ENCODE data around the gene ANGPTL8. TPM values are rescaled to one million over a fixed set of nuclear protein-coding genes. Genes with fewer than 3 reads are reported as not detected.

ANGPTL8 gene
- total RNA-seq, 1 donor, result not detected

- no peak for TF ChIP-seq CTCF (IDR thresholded peaks at IDR 0.05; ENCODE audit: insufficient read depth, low read length)
- no peak for DNase-seq (ENCODE audit: low read depth)
- H3K4me3 ChIP-seq (ENCODE audit: low read depth, low read length), result no peak overlapping the region
Observed at GRCh38 chr19:11247934-11248333, 8.5 kb downstream of the ANGPTL8 start.

DNA sequence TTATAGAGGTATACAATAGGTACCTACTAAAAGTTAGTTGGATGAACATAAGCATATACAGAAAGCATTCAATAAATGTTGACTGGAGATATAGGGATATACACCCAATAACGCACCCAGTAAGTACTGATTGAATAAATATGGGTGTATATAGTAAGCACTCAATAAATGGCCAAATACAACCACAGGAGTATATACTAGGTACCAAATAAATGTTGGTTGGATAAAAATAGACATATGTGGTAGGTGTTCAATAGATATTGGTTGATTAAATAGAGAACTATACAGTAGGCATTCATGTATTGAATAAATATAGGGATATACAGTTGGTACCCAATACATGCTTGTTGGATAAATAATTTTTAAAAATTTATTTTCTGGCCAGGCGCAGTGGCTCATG is 9.4 kb downstream of the ANGPTL8 start:
- no peak for DNase-seq (ENCODE audit: low read depth)
- H3K4me3 ChIP-seq (ENCODE audit: low read depth, low read length), result no peak overlapping the region
- TF ChIP-seq CTCF (IDR thresholded peaks at IDR 0.05; ENCODE audit: insufficient read depth, low read length), result no peak

DNA sequence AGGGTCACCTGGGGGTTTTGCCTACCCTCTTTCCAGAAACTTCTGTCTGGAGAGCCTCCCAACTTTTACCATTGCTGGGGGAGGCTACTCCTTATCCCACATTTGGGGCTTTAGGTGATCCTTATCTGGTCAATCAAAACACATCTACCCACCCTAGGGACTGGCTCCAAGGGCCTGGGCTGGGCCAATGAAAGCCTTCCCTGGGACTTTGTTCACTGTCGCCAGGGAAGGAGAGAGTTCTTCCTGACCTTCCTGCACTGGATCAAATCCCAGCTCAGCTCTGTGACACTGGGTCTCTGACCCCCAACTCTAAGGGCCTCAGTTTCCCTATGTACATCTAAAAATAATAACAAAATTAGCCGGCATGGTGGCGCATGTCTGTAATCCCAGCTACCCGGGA is 11.8 kb downstream of the ANGPTL8 start:
- no peak for TF ChIP-seq CTCF (IDR thresholded peaks at IDR 0.05; ENCODE audit: insufficient read depth, low read length)
- no peak for DNase-seq (ENCODE audit: low read depth)
- H3K4me3 ChIP-seq (ENCODE audit: low read depth, low read length), result no peak overlapping the region

DNA sequence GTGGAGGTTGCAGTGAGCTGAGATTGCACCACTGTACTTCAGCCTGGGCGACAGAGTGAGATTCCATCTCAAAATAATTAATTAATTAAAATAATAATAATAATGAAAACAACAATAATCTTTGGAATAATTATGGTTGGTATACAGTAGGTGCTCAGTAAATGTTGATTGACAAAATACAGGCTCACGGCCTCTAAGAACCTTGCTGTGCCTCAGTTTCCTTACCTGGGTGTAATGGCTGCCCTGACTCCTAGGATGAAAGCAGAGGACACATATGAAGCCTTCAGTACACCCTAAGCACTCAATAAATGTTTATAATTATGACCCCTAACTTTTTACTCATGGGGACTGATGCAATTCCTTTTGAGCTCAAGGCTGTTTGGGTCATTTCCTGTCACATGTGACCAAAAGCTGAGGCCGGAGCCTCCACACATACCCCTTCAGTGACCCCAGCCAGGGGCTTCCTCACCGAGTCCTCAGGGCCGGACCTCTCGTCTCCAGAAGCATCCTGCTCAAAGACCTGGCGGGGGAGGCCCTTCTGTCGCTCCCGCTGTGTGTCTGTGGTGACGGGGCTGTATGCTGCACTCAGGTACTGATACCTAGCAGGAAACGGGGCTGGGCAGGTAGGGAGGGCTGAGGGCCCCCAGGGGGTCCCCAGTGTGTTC is 12.4 kb downstream of the ANGPTL8 start:
- TF ChIP-seq CTCF (IDR thresholded peaks at IDR 0.05; ENCODE audit: insufficient read depth, low read length), result no peak
- no peak for DNase-seq (ENCODE audit: low read depth)

GRCh38 chr19:11252665-11253355 is 13.4 kb downstream of the ANGPTL8 start:
- no peak overlapping the region for H3K4me3 ChIP-seq (ENCODE audit: low read depth, low read length)
- no peak for DNase-seq (ENCODE audit: low read depth)
- TF ChIP-seq CTCF (IDR thresholded peaks at IDR 0.05; ENCODE audit: insufficient read depth, low read length), result no peak

More for the DNA sequence above, 12.4 kb downstream of the ANGPTL8 start:
- H3K4me3 ChIP-seq (ENCODE audit: low read depth, low read length), result no peak overlapping the region

DNA sequence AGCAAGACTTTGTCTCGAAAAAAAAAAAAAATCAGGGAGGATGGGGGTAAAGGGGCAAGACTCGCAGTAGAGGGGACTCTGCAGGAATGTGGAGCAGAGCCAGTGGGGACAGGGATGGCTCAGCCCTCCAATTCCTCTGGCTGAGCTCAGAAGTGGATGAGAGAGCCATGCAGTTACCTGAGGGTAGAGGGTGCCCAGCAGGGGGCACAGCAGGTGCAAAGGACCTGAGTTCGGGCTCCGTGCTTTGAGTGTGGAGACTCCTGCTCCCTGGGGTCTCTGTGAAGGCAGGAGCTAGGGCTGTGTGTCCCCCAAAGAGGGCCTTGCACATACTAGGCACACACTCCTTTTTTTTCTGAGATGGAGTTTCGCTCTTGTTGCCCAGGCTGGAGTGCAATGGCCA is 15.2 kb downstream of the ANGPTL8 start:
- no peak for TF ChIP-seq CTCF (IDR thresholded peaks at IDR 0.05; ENCODE audit: insufficient read depth, low read length)
- no peak for DNase-seq (ENCODE audit: low read depth)
- no peak overlapping the region for H3K4me3 ChIP-seq (ENCODE audit: low read depth, low read length)
